GM19455 (cell line): ENCODE results near the gene TMEM165.

Source experiments
- ATAC-seq: cut with Tn5 transposase; IDR thresholded peaks from one replicate; pipeline ENCODE4 v1.9.1; 2021; ENCODE audit not compliant: unreplicated experiment

The TMEM165 gene

DNA sequence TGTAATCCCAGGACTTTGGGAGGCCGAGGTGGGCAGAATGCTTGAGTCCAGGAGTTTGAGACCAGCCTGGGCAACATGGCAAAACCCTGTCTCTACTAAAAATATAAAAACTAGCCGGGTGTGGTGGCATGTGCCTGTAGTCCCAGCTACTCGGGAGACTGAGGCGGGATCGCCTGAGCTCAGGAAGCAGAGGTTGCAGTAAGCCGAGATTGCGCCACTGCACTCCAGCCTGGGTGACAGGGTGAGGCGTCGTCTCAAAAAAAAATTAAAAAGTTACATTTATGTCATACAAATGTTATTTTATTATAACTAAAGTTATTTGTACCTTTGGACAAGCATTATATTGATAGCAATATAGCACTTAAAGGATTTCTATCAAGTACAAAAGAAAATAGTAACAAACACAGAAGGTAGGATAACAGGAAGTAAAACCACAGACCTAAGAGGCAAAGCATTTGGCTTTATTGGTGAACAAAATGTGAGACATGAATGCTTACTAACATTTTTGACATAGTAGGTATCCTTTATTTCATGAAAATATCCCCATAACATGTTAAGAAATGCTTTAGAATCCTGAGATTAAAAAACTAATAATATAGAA lies 51.5 kb downstream of the TMEM165 start:
- ATAC-seq, result no peak

DNA sequence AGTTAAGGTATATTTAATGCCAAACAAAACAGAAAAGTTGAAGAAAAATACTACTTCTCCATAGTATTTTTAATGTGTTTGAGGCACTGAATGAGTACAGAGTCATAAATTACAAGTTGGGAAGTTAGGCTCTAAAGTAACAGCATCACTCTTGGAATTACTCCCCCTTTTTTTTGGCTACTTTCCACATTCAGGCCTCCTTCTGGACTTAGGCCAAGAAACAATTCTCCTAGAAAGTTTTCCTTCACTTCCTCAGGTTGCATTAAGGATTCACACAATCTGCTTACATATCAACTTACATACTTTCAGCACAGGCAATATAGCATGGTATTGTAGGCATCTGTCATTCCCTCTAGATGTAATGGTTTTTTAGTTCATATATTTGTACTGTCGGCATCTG lies 52.1 kb downstream of the TMEM165 start:
- no peak for ATAC-seq

- ATAC-seq, result no peak
These were observed 54.8 kb downstream of the TMEM165 start for GRCh38 chr4:55450566-55450965.

DNA sequence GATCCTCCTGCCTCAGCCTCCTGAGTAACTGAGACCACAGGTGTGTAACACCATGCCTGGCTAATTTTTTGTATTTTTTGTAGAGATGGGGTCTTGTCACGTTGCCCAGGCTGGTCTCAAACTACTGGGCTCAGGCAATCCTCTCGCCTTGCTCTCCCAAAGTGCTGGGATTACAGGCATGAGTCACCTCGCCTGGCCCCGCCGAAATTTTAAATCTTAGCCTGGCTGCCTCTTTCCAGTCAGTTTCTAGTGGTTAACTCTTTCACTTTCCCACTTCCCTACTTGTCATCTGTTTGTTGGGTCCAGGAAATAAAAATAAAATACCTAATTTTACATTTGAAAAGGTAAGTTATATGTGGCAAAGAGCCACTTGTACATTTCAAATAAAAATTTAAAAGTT lies 62.4 kb downstream of the TMEM165 start:
- no peak for ATAC-seq

GRCh38 chr4:55458611-55459010 lies 62.9 kb downstream of the TMEM165 start:
- no peak for ATAC-seq

- ATAC-seq, result no peak
These were observed 70.2 kb downstream of the TMEM165 start for GRCh38 chr4:55466001-55466400.

DNA sequence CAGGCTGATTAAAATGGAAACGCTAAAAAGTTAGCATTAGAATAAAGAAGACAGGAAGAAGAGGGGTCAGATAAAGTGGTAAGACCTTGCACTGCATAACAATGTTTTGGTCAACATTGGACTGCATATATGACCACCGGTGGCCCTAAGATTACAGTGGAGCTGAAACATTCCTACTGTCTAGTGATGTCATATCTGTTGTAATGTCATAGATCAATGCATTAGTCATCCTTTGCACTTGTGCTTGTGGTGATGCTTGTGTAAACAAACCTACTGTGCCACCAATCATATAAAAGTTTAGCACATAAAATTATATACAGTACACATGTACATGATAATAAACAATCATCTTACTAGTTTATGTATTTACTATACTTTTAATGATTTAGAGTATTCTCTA lies 73.0 kb downstream of the TMEM165 start:
- no peak for ATAC-seq

- no peak for ATAC-seq
These were observed 74.2 kb downstream of the TMEM165 start for GRCh38 chr4:55469979-55470378.
